ENCODE data around the gene MYO1B. TPM values are rescaled to one million over a fixed set of nuclear protein-coding genes. Genes with fewer than 3 reads are reported as not detected.
A peak's percentile ranks its signal among the peaks of the same experiment; 100 is the strongest.

MYO1B gene
- total RNA-seq, 1 experiment from 2014 or later = 43.6 TPM

GRCh38 chr2:191386938-191387536 is 141.8 kb downstream of the MYO1B start:
- no peaks in the 10 kb centered on the region for H3K9me3 Mint-ChIP-seq
- ChIA-PET CTCF (no interaction called here), POLR2A (no interaction called here)
- no peaks in the 10 kb centered on the region for H3K4me1 Mint-ChIP-seq
- ATAC-seq (no peak), DNase-seq (ENCODE audit: low spot score) (no peak)
- no peaks in the 10 kb centered on the region for H3K27me3 Mint-ChIP-seq (ENCODE audit: low read depth)
- peaks cover 53% of the 10 kb centered on the region for H3K36me3 Mint-ChIP-seq
- H3K4me3 Mint-ChIP-seq = no peak overlapping the region
- H3K27ac Mint-ChIP-seq = 0 out of 2 replicates have a peak overlapping the region, but pooled peaks have one; percentile 16
- TF ChIP-seq ZBTB21 (CRISPR knock-in tag; IDR thresholded peaks at IDR 0.05; ENCODE audit: borderline replicate concordance) (no peak), ZNF263 (CRISPR knock-in tag; IDR thresholded peaks at IDR 0.05; ENCODE audit: low read depth) (no peak), NFYB (CRISPR knock-in tag; conservative IDR thresholded peaks at IDR 0.05; ENCODE audit: low read depth) (no peak), ATF1 (CRISPR knock-in tag; IDR thresholded peaks at IDR 0.05) (no peak), E2F4 (CRISPR knock-in tag; IDR thresholded peaks at IDR 0.05; ENCODE audit: borderline replicate concordance, low read depth) (no peak), TP53 (CRISPR knock-in tag; IDR thresholded peaks at IDR 0.05) (no peak)

- ATAC-seq = no peak
- TF ChIP-seq EMX1 (CRISPR knock-in tag; IDR thresholded peaks at IDR 0.05) (no peak), ZNF281 (CRISPR knock-in tag; IDR thresholded peaks at IDR 0.05) (no peak), E2F4 (CRISPR knock-in tag; IDR thresholded peaks at IDR 0.05; ENCODE audit: borderline replicate concordance, low read depth) (no peak), ATF6 (CRISPR knock-in tag; IDR thresholded peaks at IDR 0.05) (no peak), ARID4B (CRISPR knock-in tag; IDR thresholded peaks at IDR 0.05; ENCODE audit: borderline replicate concordance) (no peak), AFF4 (CRISPR knock-in tag; IDR thresholded peaks at IDR 0.05; ENCODE audit: borderline replicate concordance) (no peak), CREM (CRISPR knock-in tag; IDR thresholded peaks at IDR 0.05) (no peak), MYBL2 (CRISPR knock-in tag; IDR thresholded peaks at IDR 0.05) (no peak), KAT7 (CRISPR knock-in tag; IDR thresholded peaks at IDR 0.05; ENCODE audit: borderline replicate concordance) (no peak), ZSCAN18 (CRISPR knock-in tag; IDR thresholded peaks at IDR 0.05) (no peak), NFYB (CRISPR knock-in tag; conservative IDR thresholded peaks at IDR 0.05; ENCODE audit: low read depth) (no peak), TEAD4 (CRISPR knock-in tag; IDR thresholded peaks at IDR 0.05) (no peak), GTF2I (CRISPR knock-in tag; conservative IDR thresholded peaks at IDR 0.05) (no peak)
Measured at GRCh38 chr2:191389288-191389687, 144.1 kb downstream of the MYO1B start.

More at GRCh38 chr2:191389288-191389687, 144.1 kb downstream of the MYO1B start:
- no peaks in the 10 kb centered on the region for H3K27me3 Mint-ChIP-seq (ENCODE audit: low read depth)
- POLR2A ChIA-PET = no interaction called here
- CTCF ChIA-PET = no interaction called here
- no peaks in the 10 kb centered on the region for H3K4me1 Mint-ChIP-seq
- no peaks in the 10 kb centered on the region for H3K9me3 Mint-ChIP-seq
- no peak overlapping the region for H3K27ac Mint-ChIP-seq
- H3K4me3 Mint-ChIP-seq = no peak overlapping the region
- no peak for DNase-seq (ENCODE audit: low spot score)
- H3K36me3 Mint-ChIP-seq = peaks cover 62% of the 10 kb centered on the region
